ENCODE data around the gene FAF1.

GRCh38 chr1:50548243-50548642 is 411.8 kb downstream of the FAF1 start:
- no peak for TF ChIP-seq POLR2AphosphoS5 (IDR thresholded peaks at IDR 0.05)
- TF ChIP-seq EP300 (IDR thresholded peaks at IDR 0.05; ENCODE audit: low read depth): no peak
- no peak for TF ChIP-seq CTCF (IDR thresholded peaks at IDR 0.05)
- no peak for TF ChIP-seq POLR2A (IDR thresholded peaks at IDR 0.05)

Measured in transverse colon (tissue), 4 donors.